Measurements from ENCODE around the gene NET1. TPM values are rescaled to one million over a fixed set of nuclear protein-coding genes. Genes with fewer than 3 reads are reported as not detected.

NET1 gene
- total RNA-seq, 1 experiment from 2014 or later: 154 TPM

DNA sequence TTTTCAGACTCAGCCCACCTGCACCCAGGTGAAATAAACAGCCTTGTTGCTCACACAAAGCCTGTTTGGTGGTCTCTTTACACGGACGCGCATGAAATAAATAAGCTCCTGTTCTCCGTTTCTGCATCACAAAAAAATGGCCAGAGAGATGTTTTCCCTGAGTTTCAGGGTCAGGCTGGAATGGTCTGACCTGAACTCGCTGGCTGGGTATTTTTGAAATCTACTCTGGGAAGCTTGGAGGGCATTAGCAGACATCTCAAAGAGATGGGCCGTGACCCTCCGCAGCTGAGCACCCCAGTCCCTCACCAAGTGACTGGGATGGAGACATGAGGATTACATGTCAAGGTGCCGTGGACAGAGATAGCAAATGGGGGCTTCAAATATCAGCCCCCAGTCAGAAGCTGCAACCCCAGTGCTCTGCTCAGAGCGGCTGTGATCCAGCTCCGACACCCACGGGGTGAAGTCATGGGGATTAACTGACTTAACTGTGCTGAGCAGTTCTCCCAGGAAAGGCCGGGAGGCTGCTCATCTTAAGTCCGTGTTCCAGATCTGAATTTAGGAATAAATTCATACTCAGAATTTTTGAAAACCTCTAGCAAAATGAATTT is 64.7 kb downstream of the NET1 start:
- Mint-ChIP-seq H3K27me3 (ENCODE audit: unreplicated experiment) (no peaks in the 10 kb centered on the region), H3K9me3 (ENCODE audit: low read depth, unreplicated experiment) (no peaks in the 10 kb centered on the region), H3K4me1 (ENCODE audit: low read depth, unreplicated experiment) (no peaks in the 10 kb centered on the region), H3K36me3 (ENCODE audit: insufficient read depth, unreplicated experiment) (no peaks in the 10 kb centered on the region), H3K27ac (ENCODE audit: unreplicated experiment) (no peak overlapping the region), H3K4me3 (ENCODE audit: low read depth, unreplicated experiment) (no peak overlapping the region)
- no peak for DNase-seq
- CTCF ChIA-PET: no interaction called here
- no TSS peak for BruUV-seq (replicated peaks)
- TF ChIP-seq, protein P1, sequence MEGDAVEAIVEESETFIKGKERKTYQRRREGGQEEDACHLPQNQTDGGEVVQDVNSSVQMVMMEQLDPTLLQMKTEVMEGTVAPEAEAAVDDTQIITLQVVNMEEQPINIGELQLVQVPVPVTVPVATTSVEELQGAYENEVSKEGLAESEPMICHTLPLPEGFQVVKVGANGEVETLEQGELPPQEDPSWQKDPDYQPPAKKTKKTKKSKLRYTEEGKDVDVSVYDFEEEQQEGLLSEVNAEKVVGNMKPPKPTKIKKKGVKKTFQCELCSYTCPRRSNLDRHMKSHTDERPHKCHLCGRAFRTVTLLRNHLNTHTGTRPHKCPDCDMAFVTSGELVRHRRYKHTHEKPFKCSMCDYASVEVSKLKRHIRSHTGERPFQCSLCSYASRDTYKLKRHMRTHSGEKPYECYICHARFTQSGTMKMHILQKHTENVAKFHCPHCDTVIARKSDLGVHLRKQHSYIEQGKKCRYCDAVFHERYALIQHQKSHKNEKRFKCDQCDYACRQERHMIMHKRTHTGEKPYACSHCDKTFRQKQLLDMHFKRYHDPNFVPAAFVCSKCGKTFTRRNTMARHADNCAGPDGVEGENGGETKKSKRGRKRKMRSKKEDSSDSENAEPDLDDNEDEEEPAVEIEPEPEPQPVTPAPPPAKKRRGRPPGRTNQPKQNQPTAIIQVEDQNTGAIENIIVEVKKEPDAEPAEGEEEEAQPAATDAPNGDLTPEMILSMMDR (IDR thresholded peaks at IDR 0.05; ENCODE audit: unreplicated experiment): no peak
- intact Hi-C loops (cut with micrococcal nuclease; ENCODE audit: unreplicated experiment): no loop called here

- Mint-ChIP-seq H3K9me3 (ENCODE audit: low read depth, unreplicated experiment) (no peaks in the 10 kb centered on the region), H3K36me3 (ENCODE audit: insufficient read depth, unreplicated experiment) (no peaks in the 10 kb centered on the region), H3K27ac (ENCODE audit: unreplicated experiment) (no peak overlapping the region), H3K4me1 (ENCODE audit: low read depth, unreplicated experiment) (no peaks in the 10 kb centered on the region), H3K4me3 (ENCODE audit: low read depth, unreplicated experiment) (no peak overlapping the region), H3K27me3 (ENCODE audit: unreplicated experiment) (no peaks in the 10 kb centered on the region)
- DNase-seq: no peak
- no TSS peak for BruUV-seq (replicated peaks)
- intact Hi-C loops (cut with micrococcal nuclease; ENCODE audit: unreplicated experiment): no loop called here
- CTCF ChIA-PET: no interaction called here
- TF ChIP-seq, protein P1 (IDR thresholded peaks at IDR 0.05; ENCODE audit: unreplicated experiment): no peak
These were observed 65.8 kb downstream of the NET1 start for GRCh38 chr10:5477948-5478693.

DNA sequence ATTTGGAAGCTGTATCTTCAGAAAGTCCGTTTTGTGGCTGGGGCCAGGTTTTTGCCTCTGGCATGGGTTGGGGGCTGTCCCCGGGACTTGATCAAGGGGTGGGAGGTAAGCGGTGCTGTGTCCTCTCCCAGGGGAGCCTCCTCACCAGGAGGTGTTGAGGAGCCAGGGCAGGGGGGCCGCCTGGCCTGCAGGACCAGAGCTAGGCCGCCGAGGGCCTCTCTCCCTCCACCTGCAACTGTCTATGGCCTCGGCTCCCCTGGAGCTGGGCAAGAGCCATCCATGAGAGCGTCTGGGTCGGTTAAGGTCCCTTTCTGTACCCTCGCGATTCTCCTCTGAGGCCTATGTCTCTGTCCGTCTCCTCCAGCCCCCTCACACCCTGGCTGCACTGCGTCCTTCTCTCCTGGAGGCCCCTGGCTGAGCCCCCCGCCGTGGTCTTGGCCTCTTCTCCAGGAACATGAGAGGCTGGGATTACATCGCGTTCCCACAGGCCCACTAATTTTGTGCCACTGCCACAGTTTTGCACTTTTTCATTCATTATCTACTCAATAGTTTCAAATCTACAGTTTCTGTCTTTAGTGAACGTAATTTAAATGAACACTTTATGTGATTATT is 66.4 kb downstream of the NET1 start:
- TF ChIP-seq, protein P1 (IDR thresholded peaks at IDR 0.05; ENCODE audit: unreplicated experiment): no peak

DNA sequence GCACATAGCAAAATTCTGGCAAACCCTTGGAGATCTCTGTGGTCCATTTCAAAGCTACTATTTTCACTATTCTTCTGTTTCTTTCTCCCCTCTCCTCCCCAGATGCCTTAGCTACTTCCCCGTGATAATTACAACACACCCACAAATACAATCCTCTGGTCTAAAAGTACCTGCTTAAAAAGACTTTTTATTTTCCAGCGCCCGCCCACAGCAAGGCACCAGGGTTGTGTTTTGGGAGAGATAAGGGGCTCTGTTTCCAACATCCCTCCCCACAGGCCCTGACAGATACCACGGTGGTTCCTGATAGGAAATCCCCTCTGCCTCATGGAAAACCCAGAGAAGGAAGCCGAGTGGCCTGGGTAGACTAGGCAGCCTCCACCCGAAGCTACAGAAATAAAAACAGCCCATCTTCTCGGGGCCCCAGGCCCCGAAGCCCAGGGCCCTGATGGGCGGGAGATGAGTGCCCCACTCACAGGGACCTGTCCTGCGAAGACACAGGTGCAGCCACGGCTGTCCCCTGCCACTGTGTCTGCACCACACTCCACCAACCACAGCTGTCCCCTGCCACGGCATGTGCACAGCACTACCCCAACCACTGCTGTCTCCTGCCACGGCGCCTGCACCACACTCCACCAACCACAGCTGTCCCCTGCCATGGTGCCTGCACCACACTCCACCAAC is 67.3 kb downstream of the NET1 start:
- H3K36me3 Mint-ChIP-seq (ENCODE audit: insufficient read depth, unreplicated experiment): no peaks in the 10 kb centered on the region
- DNase-seq: no peak
- CTCF ChIA-PET: no interaction called here
- H3K4me1 Mint-ChIP-seq (ENCODE audit: low read depth, unreplicated experiment): no peaks in the 10 kb centered on the region
- TF ChIP-seq, protein P1 (IDR thresholded peaks at IDR 0.05; ENCODE audit: unreplicated experiment): no peak
- H3K27ac Mint-ChIP-seq (ENCODE audit: unreplicated experiment): no peak overlapping the region
- no peaks in the 10 kb centered on the region for H3K27me3 Mint-ChIP-seq (ENCODE audit: unreplicated experiment)
- intact Hi-C loops (cut with micrococcal nuclease; ENCODE audit: unreplicated experiment): no loop called here
- H3K9me3 Mint-ChIP-seq (ENCODE audit: low read depth, unreplicated experiment): no peaks in the 10 kb centered on the region
- no TSS peak for BruUV-seq (replicated peaks)
- H3K4me3 Mint-ChIP-seq (ENCODE audit: low read depth, unreplicated experiment): no peak overlapping the region

More for the DNA sequence above, 66.4 kb downstream of the NET1 start:
- intact Hi-C loops (cut with micrococcal nuclease; ENCODE audit: unreplicated experiment): no loop called here
- CTCF ChIA-PET: no interaction called here
- no peaks in the 10 kb centered on the region for H3K4me1 Mint-ChIP-seq (ENCODE audit: low read depth, unreplicated experiment)
- BruUV-seq (replicated peaks): no TSS peak
- no peak overlapping the region for H3K27ac Mint-ChIP-seq (ENCODE audit: unreplicated experiment)
- H3K9me3 Mint-ChIP-seq (ENCODE audit: low read depth, unreplicated experiment): no peaks in the 10 kb centered on the region
- no peak for DNase-seq
- H3K4me3 Mint-ChIP-seq (ENCODE audit: low read depth, unreplicated experiment): no peak overlapping the region
- H3K36me3 Mint-ChIP-seq (ENCODE audit: insufficient read depth, unreplicated experiment): no peaks in the 10 kb centered on the region
- no peaks in the 10 kb centered on the region for H3K27me3 Mint-ChIP-seq (ENCODE audit: unreplicated experiment)

Measured in Calu3 (cell line).